CD14-positive monocyte (primary cell): Measurements from ENCODE around the gene FGD2. TPM values are rescaled to one million over a fixed set of nuclear protein-coding genes. Genes with fewer than 3 reads are reported as not detected.

Experiments
- DNase-seq, 3 donors: peaks; one replicate each; pipeline ENCODE4 v3.0.0-alpha.2; 2011 to 2022
- H2AFZ ChIP-seq: 2 replicates; pipeline ENCODE4 v1.6.0; 2012; ENCODE audit warnings: mild to moderate bottlenecking, low read depth, low read length, inconsistent platforms; ENCODE audit not compliant: insufficient read depth, poor library complexity, severe bottlenecking
- H3K27ac ChIP-seq, 2 donors: 1 replicate in 1 of 2; 2 replicates in 1 of 2; pipeline ENCODE4 v1.5.1; 2012 to 2013; ENCODE audit warnings: low read length in 2 of 2, control low read depth in 1 of 2, inconsistent platforms in 1 of 2, low read depth in 1 of 2, mild to moderate bottlenecking in 1 of 2
- H3K27me3 ChIP-seq, 2 donors: one replicate each; pipeline versions ENCODE4 v1.6.0 to v1.6.1; 2011 to 2013; ENCODE audit warnings: low read length in 2 of 2; ENCODE audit not compliant: control insufficient read depth in 2 of 2, insufficient read depth in 2 of 2
- H3K36me3 ChIP-seq, 2 donors: replicated peaks in 1 of 2; 1 replicate in 1 of 2; 2 replicates in 1 of 2; pipeline versions ENCODE4 v1.5.1 to v1.6.1; 2012 to 2013; ENCODE audit warnings: low read length in 2 of 2, control low read depth in 1 of 2, inconsistent platforms in 1 of 2, mild to moderate bottlenecking in 1 of 2; ENCODE audit not compliant: insufficient read depth in 2 of 2, control insufficient read depth in 1 of 2
- H3K4me1 ChIP-seq, 2 donors: 1 replicate in 1 of 2; 2 replicates in 1 of 2; pipeline versions ENCODE4 v1.5.1 to v1.6.1; 2012 to 2013; ENCODE audit warnings: low read length in 2 of 2, control low read depth in 1 of 2, inconsistent platforms in 1 of 2, mild to moderate bottlenecking in 1 of 2, moderate library complexity in 1 of 2; ENCODE audit not compliant: insufficient read depth in 2 of 2, control insufficient read depth in 1 of 2
- H3K4me2 ChIP-seq: replicated peaks from 2 replicates; pipeline ENCODE3; 2012; ENCODE audit warnings: low read length, moderate library complexity, mild to moderate bottlenecking; ENCODE audit not compliant: poor library complexity, severe bottlenecking; ENCODE audit errors: extremely low read depth
- H3K4me3 ChIP-seq, 3 experiments: fragments of 200-600 bp in 1 of 3; sonication (generic) in 1 of 3; replicated peaks in 1 of 3; 1 replicate in 2 of 3; 2 replicates in 1 of 3; pipeline ENCODE4 v1.5.1; 2011 to 2013; ENCODE audit warnings: low read length in 3 of 3, mild to moderate bottlenecking in 3 of 3, control low read depth in 2 of 3, low read depth in 2 of 3, inconsistent platforms in 1 of 3, moderate library complexity in 1 of 3
- H3K79me2 ChIP-seq: 2 replicates; pipeline ENCODE4 v1.6.0; 2012; ENCODE audit warnings: mild to moderate bottlenecking, control low read depth, inconsistent platforms, low read length, moderate library complexity; ENCODE audit not compliant: insufficient read depth
- H3K9ac ChIP-seq: 2 replicates; pipeline ENCODE4 v1.6.0; 2017; ENCODE audit warnings: low read length, mild to moderate bottlenecking; ENCODE audit not compliant: insufficient read depth, poor library complexity, severe bottlenecking
- H3K9me3 ChIP-seq, 2 donors: replicated peaks in 1 of 2; 1 replicate in 1 of 2; 2 replicates in 1 of 2; pipeline versions ENCODE4 v1.5.1 to v1.6.1; 2012 to 2013; ENCODE audit warnings: low read length in 2 of 2, control low read depth in 1 of 2; ENCODE audit not compliant: control insufficient read depth in 1 of 2, insufficient read depth in 1 of 2
- H4K20me1 ChIP-seq: 2 replicates; pipeline ENCODE4 v1.6.0; 2012; ENCODE audit warnings: mild to moderate bottlenecking, low read length, control low read depth, moderate library complexity; ENCODE audit not compliant: insufficient read depth
- H3K27ac Mint-ChIP-seq, 7 donors: one replicate each; pipeline ENCODE4 v1.8.0; 2020; ENCODE audit warnings: mild to moderate bottlenecking in 7 of 7, mixed read lengths in 7 of 7, moderate library complexity in 6 of 7, inconsistent platforms in 2 of 7
- H3K27me3 Mint-ChIP-seq, 3 donors: one replicate each; pipeline ENCODE4 v1.8.0; 2021 to 2022; ENCODE audit warnings: low read depth in 3 of 3, mild to moderate bottlenecking in 3 of 3, mixed read lengths in 3 of 3, moderate library complexity in 3 of 3, inconsistent platforms in 1 of 3
- H3K36me3 Mint-ChIP-seq, 2 donors: one replicate each; pipeline ENCODE4 v1.8.0; 2020; ENCODE audit warnings: mixed read lengths in 2 of 2, inconsistent platforms in 1 of 2, mild to moderate bottlenecking in 1 of 2
- H3K4me1 Mint-ChIP-seq: one replicate; pipeline ENCODE4 v1.8.0; 2020; ENCODE audit warnings: mild to moderate bottlenecking, mixed read lengths
- H3K4me3 Mint-ChIP-seq, 2 donors: one replicate each; pipeline ENCODE4 v1.8.0; 2020; ENCODE audit warnings: mild to moderate bottlenecking in 2 of 2, mixed read lengths in 2 of 2, moderate library complexity in 1 of 2
- H3K9me3 Mint-ChIP-seq, 7 donors: one replicate each; pipeline ENCODE4 v1.8.0; 2020 to 2022; ENCODE audit warnings: mixed read lengths in 7 of 7, mild to moderate bottlenecking in 6 of 7, moderate library complexity in 6 of 7, inconsistent platforms in 2 of 7
- WGBS: methylation state at CpG from one replicate; pipeline ENCODE4 v1.1.5; 2013; ENCODE audit warnings: missing lambda C conversion rate; ENCODE audit not compliant: insufficient coverage; 5-methylcytosine and 5-hydroxymethylcytosine counted together
- intact Hi-C, 2 donors: fragments of 100-400 bp; cut with micrococcal nuclease; formaldehyde crosslinking; loops; one replicate each; pipeline versions ENCODE4 v1.15.0 to v1.15.1; 2023
- polyA plus RNA-seq, 3 donors: library from polyadenylated mRNA; depleted of rRNA in 1 of 3; unstranded in 2 of 3; stranded (reverse) in 1 of 3; fragments of 300-500 nt in 2 of 3; fragments of >200 nt in 1 of 3; fragmentation: Illumina TruSeq in 2 of 3; gene quantifications; 1 replicate in 2 of 3; 2 replicates in 1 of 3; pipeline ENCODE4 v1.2.3, GENCODE V29; 2012 to 2021
- TF ChIP-seq, protein P1 (sequence below): fragments of 200-600 bp; IDR thresholded peaks from one replicate; pipeline ENCODE4 v1.8.0; 2022; ENCODE audit warnings: antibody characterized with exemption, mild to moderate bottlenecking

Gene FGD2
- polyA plus RNA-seq, 3 donors = 25.3 to 356 (median 50.0) TPM

DNA sequence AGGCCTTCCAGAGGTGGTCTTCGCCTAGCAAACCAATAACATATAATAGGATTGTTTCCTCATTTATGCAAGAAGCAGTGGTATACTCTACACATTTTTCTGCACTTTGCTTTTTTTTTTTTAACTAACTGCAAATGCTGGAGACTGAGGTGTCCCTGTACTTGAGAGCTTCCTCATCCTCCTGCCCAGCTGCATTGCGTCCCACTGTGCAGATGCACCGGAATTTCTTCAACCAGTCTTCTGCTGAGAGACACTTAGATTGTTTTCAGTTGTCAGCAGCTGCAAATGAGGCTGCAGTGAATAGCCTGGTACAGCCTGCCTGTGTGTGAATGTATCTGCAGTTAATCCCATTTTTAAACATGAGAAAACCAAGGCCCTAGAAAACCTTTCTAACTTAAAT, 11.5 kb downstream of the FGD2 start:
- no peak overlapping the region for H3K9ac ChIP-seq
- no peaks in the 10 kb centered on the region for H3K9me3 ChIP-seq
- DNase-seq = no peak
- no peaks in the 10 kb centered on the region for H3K27me3 Mint-ChIP-seq
- peak overlapping the region in 2 of 7 donors; percentile 3 to 82 for H3K27ac Mint-ChIP-seq
- H3K27me3 ChIP-seq = no peaks in the 10 kb centered on the region
- H3K9me3 Mint-ChIP-seq = no peaks in the 10 kb centered on the region
- intact Hi-C loops = loop anchor here (5.0 to 10.0 kb wide), 5 partner anchors 35 to 402 kb away; no protein-coding TSS in a partner anchor
- TF ChIP-seq, protein P1, sequence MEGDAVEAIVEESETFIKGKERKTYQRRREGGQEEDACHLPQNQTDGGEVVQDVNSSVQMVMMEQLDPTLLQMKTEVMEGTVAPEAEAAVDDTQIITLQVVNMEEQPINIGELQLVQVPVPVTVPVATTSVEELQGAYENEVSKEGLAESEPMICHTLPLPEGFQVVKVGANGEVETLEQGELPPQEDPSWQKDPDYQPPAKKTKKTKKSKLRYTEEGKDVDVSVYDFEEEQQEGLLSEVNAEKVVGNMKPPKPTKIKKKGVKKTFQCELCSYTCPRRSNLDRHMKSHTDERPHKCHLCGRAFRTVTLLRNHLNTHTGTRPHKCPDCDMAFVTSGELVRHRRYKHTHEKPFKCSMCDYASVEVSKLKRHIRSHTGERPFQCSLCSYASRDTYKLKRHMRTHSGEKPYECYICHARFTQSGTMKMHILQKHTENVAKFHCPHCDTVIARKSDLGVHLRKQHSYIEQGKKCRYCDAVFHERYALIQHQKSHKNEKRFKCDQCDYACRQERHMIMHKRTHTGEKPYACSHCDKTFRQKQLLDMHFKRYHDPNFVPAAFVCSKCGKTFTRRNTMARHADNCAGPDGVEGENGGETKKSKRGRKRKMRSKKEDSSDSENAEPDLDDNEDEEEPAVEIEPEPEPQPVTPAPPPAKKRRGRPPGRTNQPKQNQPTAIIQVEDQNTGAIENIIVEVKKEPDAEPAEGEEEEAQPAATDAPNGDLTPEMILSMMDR = no peak
- H3K27ac ChIP-seq = no peak overlapping the region
- no peak overlapping the region for H3K4me2 ChIP-seq
- no peak overlapping the region for H3K4me3 Mint-ChIP-seq
- peaks cover 7 to 21% of the 10 kb centered on the region in 2 donors for H3K4me1 ChIP-seq
- peaks cover 94 to 95% of the 10 kb centered on the region in 2 donors for H3K36me3 ChIP-seq
- peaks cover 86 to 93% of the 10 kb centered on the region in 2 donors for H3K36me3 Mint-ChIP-seq
- no peak overlapping the region for H3K4me3 ChIP-seq
- peaks cover 98% of the 10 kb centered on the region for H4K20me1 ChIP-seq
- WGBS = 48% methylated on average over 2 of the region's 3 CpGs
- H3K79me2 ChIP-seq = peaks cover 25% of the 10 kb centered on the region
- peaks cover 20% of the 10 kb centered on the region for H3K4me1 Mint-ChIP-seq
- no peak overlapping the region for H2AFZ ChIP-seq

DNA sequence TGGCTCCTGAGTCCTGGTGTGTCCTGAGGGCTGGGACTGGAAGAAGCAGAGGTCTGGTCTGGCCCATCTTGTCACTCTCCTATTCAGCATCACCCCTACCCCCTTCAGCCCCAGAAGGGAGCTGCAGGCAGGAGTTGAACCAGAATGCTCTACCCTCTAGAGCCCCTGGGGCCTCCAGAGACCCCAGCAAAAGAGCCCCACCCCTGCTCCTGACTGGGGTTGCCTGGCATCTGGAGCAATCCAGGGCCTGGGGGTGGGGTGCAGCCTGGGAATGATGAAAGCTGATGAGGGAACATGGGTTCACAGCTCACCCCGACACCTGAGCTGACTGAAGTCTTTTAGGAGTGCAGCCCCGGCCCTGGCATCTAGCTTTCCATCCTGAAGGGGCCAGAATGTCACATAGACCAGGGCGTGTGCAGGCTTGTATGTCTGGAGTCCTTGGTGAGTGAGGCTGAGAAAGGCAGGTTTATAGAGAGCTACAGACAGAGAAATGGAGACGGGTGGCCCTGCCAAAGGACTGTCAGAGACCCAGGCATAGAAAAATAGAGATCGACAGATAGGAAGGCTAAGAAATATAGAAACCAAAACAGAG, 12.2 kb downstream of the FGD2 start:
- peak overlapping the region in 1 of 2 donors; percentile 59 for H3K27ac ChIP-seq
- Mint-ChIP-seq H3K9me3 (no peaks in the 10 kb centered on the region), H3K36me3 (peaks cover 88 to 95% of the 10 kb centered on the region in 2 donors), H3K4me1 (peaks cover 20% of the 10 kb centered on the region), H3K27ac (peak overlapping the region; percentile 32 to 77 (median 72)), H3K27me3 (no peaks in the 10 kb centered on the region), H3K4me3 (peak overlapping the region in 1 of 2 donors; percentile 19)
- H3K36me3 ChIP-seq = peaks cover 95% of the 10 kb centered on the region in 2 donors
- H2AFZ ChIP-seq = no peak overlapping the region
- intact Hi-C loops = loop anchor here (2.0 to 10.0 kb wide), 7 partner anchors 35 to 403 kb away; partner anchors contain the start of gene C6orf89 (in 2 of the 2)
- peaks cover 7 to 21% of the 10 kb centered on the region in 2 donors for H3K4me1 ChIP-seq
- TF ChIP-seq, protein P1 = no peak
- no peaks in the 10 kb centered on the region for H3K27me3 ChIP-seq
- no peak overlapping the region for H3K4me3 ChIP-seq
- H3K4me2 ChIP-seq = no peak overlapping the region
- peaks cover 98% of the 10 kb centered on the region for H4K20me1 ChIP-seq
- no peaks in the 10 kb centered on the region for H3K9me3 ChIP-seq
- H3K9ac ChIP-seq = no peak overlapping the region
- no peak for DNase-seq
- H3K79me2 ChIP-seq = peaks cover 22% of the 10 kb centered on the region
- WGBS = 79% methylated on average over 5 of the region's 5 CpGs
